Measurements from ENCODE around the gene ABI3.

The ABI3 gene

GRCh38 chr17:49226771-49227435, 16.4 kb downstream of the ABI3 start:
- no peak for DNase-seq

- DNase-seq, result peak; percentile 72 to 76
Measured at GRCh38 chr17:49227436-49228261, 17.1 kb downstream of the ABI3 start.

GRCh38 chr17:49229076-49229804, 18.7 kb downstream of the ABI3 start:
- no peak for DNase-seq

GRCh38 chr17:49229805-49230600, 19.5 kb downstream of the ABI3 start:
- no peak for DNase-seq

GRCh38 chr17:49230636-49231562, 20.4 kb downstream of the ABI3 start, which contains the start of gene PHOSPHO1:
Gene PHOSPHO1, minus strand, starts transcription at chr17:49230787. Its CDS starts 4,096 bp downstream, at chr17:49226691.
- DNase-seq, result peak; percentile 81 to 82

- DNase-seq, result no peak
Measured at GRCh38 chr17:49231563-49231894, 21.0 kb downstream of the ABI3 start.

GRCh38 chr17:49234509-49235080, 24.1 kb downstream of the ABI3 start:
- no peak for DNase-seq

GRCh38 chr17:49235896-49236295, 25.4 kb downstream of the ABI3 start:
- DNase-seq, result no peak

- DNase-seq, result no peak
Measured at GRCh38 chr17:49239963-49240362, 29.5 kb downstream of the ABI3 start.

- DNase-seq, result no peak
Measured at GRCh38 chr17:49240619-49241018, 30.1 kb downstream of the ABI3 start.

- DNase-seq, result no peak
Measured at GRCh38 chr17:49241040-49241439, 30.5 kb downstream of the ABI3 start.

GRCh38 chr17:49241692-49242397, 31.3 kb downstream of the ABI3 start:
- DNase-seq, result no peak

GRCh38 chr17:49242813-49243212, 32.3 kb downstream of the ABI3 start:
- DNase-seq, result no peak

GRCh38 chr17:49244839-49245238, 34.3 kb downstream of the ABI3 start:
- no peak for DNase-seq

GRCh38 chr17:49247944-49248343, 37.4 kb downstream of the ABI3 start:
- no peak for DNase-seq

GRCh38 chr17:49249292-49249794, 38.8 kb downstream of the ABI3 start:
- DNase-seq, result no peak

- no peak for DNase-seq
Measured at GRCh38 chr17:49249890-49250522, 39.5 kb downstream of the ABI3 start.

GRCh38 chr17:49252148-49252695, 41.7 kb downstream of the ABI3 start:
- DNase-seq, result no peak

- DNase-seq, result no peak
Measured at GRCh38 chr17:49254066-49254465, 43.6 kb downstream of the ABI3 start.

GRCh38 chr17:49255125-49255524, 44.6 kb downstream of the ABI3 start:
- DNase-seq, result no peak
